ENCODE data around the gene PARD3.
"Not testable (repeated sequence)": the region's sequence is repeated elsewhere in the genome, so short reads cannot be mapped to it uniquely, and the experiment has no call there.

Gene PARD3

GRCh38 chr10:34373211-34373610 is 441.9 kb downstream of the PARD3 start:
- in situ Hi-C loops (cut with HindIII; ENCODE audit: low sequenced_read_pairs), result no loop called here

- in situ Hi-C loops (cut with HindIII; ENCODE audit: low sequenced_read_pairs), result no loop called here
Observed at GRCh38 chr10:34372509-34372908, 442.6 kb downstream of the PARD3 start.

- in situ Hi-C loops (cut with HindIII; ENCODE audit: low sequenced_read_pairs), result no loop called here
Observed at GRCh38 chr10:34370126-34370525, 445.0 kb downstream of the PARD3 start.

- in situ Hi-C loops (cut with HindIII; ENCODE audit: low sequenced_read_pairs), result no loop called here
Observed at GRCh38 chr10:34369120-34369519, 446.0 kb downstream of the PARD3 start.

- in situ Hi-C loops (cut with HindIII; ENCODE audit: low sequenced_read_pairs), result no loop called here
Observed at GRCh38 chr10:34364253-34365037, 450.7 kb downstream of the PARD3 start.

DNA sequence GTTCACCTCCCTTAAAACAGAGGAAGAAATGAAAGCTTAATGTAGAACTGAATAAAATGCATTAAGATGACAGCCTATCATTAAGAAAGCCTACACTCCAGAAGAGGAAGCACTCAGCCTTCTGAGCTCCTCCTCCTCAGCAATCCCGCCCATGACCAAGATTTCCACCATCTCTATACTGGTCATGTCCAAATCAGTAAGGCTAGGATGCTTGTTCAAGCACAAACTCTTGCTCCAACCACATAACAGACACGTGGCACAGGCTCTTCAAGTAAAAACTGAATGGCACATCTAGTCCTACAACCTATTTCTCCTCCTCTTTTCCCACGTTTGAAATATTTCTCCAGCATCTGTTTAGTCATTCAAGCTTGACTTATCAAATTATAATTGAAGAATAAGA is 454.1 kb downstream of the PARD3 start:
- in situ Hi-C loops (cut with HindIII; ENCODE audit: low sequenced_read_pairs), result no loop called here

- in situ Hi-C loops (cut with HindIII; ENCODE audit: low sequenced_read_pairs), result no loop called here
Observed at GRCh38 chr10:34359435-34359813, 455.7 kb downstream of the PARD3 start.

DNA sequence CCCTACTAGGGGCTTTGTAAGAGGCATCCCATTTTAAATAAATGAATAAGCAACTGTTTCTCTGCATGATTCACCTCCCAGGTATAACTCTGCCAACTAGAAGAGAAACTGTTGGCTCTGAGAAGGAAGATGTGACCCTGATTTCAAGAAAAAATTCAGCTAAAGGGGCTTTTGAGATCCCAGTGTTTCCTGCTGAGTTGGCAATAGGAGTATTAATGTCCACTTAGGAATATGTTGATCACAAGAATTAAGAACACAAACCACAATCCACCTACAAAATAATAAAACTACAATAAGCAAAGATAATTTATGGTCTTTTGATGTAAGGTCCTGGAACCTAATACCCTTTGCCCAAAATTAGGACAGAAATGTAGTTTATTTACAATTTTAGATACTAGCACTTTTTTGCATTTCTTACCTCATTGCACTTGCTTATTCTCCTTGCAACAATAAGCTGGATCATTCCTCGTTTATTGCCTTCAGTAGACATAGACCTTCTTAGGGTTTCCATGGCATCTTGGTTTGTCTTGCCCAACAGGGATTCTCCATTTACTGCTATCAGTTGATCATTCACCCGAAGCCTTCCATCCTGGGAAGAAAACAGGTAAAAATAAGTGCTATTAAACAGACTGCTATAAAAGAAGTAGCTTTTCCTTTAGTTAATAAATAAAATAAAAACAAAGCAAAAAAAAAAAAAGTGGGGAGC is 456.2 kb downstream of the PARD3 start:
- in situ Hi-C loops (cut with HindIII; ENCODE audit: low sequenced_read_pairs), result no loop called here

- in situ Hi-C loops (cut with HindIII; ENCODE audit: low sequenced_read_pairs), result no loop called here
Observed at GRCh38 chr10:34356463-34356862, 458.6 kb downstream of the PARD3 start.

GRCh38 chr10:34353530-34353929 is 461.6 kb downstream of the PARD3 start:
- in situ Hi-C loops (cut with HindIII; ENCODE audit: low sequenced_read_pairs), result not testable (repeated sequence)

DNA sequence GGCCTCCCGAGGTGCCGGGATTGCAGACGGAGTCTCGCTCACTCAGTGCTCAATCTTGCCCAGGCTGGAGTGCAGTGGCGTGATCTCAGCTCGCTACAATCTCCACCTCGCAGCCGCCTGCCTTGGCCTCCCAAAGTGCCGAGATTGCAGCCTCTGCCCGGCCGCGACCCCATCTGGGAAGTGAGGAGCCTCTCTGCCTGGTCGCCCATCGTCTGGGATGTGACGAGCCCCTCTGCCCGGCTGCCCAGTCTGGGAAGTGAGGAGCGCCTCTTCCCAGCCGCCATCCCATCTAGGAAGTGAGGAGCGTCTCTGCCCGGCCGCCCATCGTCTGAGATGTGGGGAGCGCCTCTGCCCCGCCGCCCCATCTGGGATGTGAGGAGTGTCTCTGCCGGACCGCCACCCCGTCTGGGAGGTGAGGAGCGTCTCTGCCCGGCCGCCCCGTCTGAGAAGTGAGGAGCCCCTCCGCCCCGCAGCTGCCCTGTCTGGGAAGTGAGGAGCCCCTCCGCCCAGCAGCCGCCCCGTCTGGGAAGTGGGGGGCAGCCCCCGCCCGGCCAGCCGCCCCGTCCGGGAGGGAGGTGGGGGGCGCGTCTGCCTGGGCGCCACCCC is 462.4 kb downstream of the PARD3 start:
- in situ Hi-C loops (cut with HindIII; ENCODE audit: low sequenced_read_pairs), result not testable (repeated sequence)

GRCh38 chr10:34351161-34351560 is 463.9 kb downstream of the PARD3 start:
- in situ Hi-C loops (cut with HindIII; ENCODE audit: low sequenced_read_pairs), result no loop called here

- in situ Hi-C loops (cut with HindIII; ENCODE audit: low sequenced_read_pairs), result no loop called here
Observed at GRCh38 chr10:34348917-34349485, 466.1 kb downstream of the PARD3 start.

GRCh38 chr10:34348021-34348420 is 467.1 kb downstream of the PARD3 start:
- in situ Hi-C loops (cut with HindIII; ENCODE audit: low sequenced_read_pairs), result no loop called here

- in situ Hi-C loops (cut with HindIII; ENCODE audit: low sequenced_read_pairs), result no loop called here
Observed at GRCh38 chr10:34347131-34347530, 468.0 kb downstream of the PARD3 start.

- in situ Hi-C loops (cut with HindIII; ENCODE audit: low sequenced_read_pairs), result no loop called here
Observed at GRCh38 chr10:34346516-34347100, 468.5 kb downstream of the PARD3 start.

- in situ Hi-C loops (cut with HindIII; ENCODE audit: low sequenced_read_pairs), result no loop called here
Observed at GRCh38 chr10:34345383-34345782, 469.7 kb downstream of the PARD3 start.

- in situ Hi-C loops (cut with HindIII; ENCODE audit: low sequenced_read_pairs), result no loop called here
Observed at GRCh38 chr10:34343764-34344163, 471.3 kb downstream of the PARD3 start.

DNA sequence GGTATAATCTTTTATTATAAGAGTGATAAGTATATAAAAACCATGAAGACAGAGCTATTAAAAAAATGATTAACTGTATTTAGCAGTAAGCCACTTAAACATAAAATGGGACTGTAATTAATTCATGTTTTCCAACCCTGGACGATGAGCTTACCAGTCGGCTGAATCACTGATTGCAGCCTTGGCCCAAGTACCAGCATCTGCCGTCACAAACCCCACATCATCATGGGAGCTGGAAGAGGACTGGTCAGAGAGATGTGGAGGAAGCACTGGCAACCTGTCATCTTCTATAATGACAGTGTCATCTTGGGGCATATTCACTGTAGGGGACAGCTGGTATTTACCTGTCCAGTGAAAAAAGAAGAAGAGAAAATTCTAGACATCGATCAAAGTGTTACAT is 473.6 kb downstream of the PARD3 start:
- in situ Hi-C loops (cut with HindIII; ENCODE audit: low sequenced_read_pairs), result no loop called here

- in situ Hi-C loops (cut with HindIII; ENCODE audit: low sequenced_read_pairs), result no loop called here
Observed at GRCh38 chr10:34340934-34341333, 474.2 kb downstream of the PARD3 start.

- in situ Hi-C loops (cut with HindIII; ENCODE audit: low sequenced_read_pairs), result no loop called here
Observed at GRCh38 chr10:34339816-34340553, 475.1 kb downstream of the PARD3 start.

All from endothelial cell of hepatic sinusoid (primary cell).